Measurements from ENCODE around the gene IRF2BP2. TPM values are rescaled to one million over a fixed set of nuclear protein-coding genes. Genes with fewer than 3 reads are reported as not detected.
A peak's percentile ranks its signal among the peaks of the same experiment; 100 is the strongest.

The IRF2BP2 gene
- 53.1 and 60.9 TPM in 2 replicates for total RNA-seq

- H3K4me3 ChIP-seq (ENCODE audit: low read depth, low read length) = peak within 1 kb of the TSS; percentile 84
- no peak for TF ChIP-seq CTCF (IDR thresholded peaks at IDR 0.05; ENCODE audit: insufficient read depth, low read depth, low read length)
- peak; percentile 84 for DNase-seq (ENCODE audit: low read depth)
Measured at GRCh38 chr1:234610061-234610665, at the start of gene IRF2BP2. IRF2BP2 (minus strand) TSS chr1:234610178; CDS start chr1:234609494, 684 bp downstream.

DNA sequence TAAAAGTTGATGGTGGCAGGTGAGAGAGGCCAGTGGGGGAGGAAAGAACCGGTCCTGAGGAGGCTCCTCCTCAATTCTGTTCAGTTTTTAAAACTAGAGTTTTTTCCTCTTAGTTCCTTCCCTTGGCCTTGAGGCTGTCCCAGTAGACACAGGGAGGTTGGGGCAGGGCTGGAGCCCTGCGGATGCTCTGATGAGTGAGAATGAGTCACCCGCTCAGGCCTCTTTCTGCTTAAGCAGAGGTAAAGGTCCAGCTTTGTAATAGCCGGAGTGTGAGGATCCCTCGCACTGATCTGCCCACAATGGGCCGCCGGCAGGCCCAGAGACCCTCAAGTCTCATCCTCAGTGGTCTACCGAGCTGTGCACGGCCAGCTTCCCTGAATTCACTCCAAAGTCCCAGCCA is 49.6 kb upstream of the IRF2BP2 start:
- no peak overlapping the region for H3K4me3 ChIP-seq (ENCODE audit: low read depth, low read length)
- TF ChIP-seq CTCF (IDR thresholded peaks at IDR 0.05; ENCODE audit: insufficient read depth, low read depth, low read length) = no peak
- peak; percentile 57 for DNase-seq (ENCODE audit: low read depth)

DNA sequence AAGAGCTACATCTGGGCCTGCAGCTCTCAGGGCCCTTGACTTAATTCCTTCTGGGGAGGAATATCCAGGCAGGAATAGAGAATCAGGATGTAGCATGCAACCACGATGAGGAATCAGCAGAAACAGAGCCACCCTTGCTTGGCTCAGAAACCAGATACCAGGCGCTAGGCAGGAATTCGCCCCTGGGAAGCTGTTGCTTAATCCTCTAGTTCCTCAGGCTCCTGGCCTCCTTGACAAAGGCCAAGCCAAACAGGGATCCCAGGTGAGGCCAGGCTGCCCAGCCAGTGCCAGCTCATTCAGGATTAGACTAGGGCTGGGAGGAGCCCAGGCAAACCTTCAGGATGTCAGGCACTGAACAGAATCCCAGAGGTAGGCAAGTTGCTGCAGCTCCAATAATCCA is 48.2 kb upstream of the IRF2BP2 start:
- DNase-seq (ENCODE audit: low read depth) = peak; percentile 48
- no peak for TF ChIP-seq CTCF (IDR thresholded peaks at IDR 0.05; ENCODE audit: insufficient read depth, low read depth, low read length)
- no peak overlapping the region for H3K4me3 ChIP-seq (ENCODE audit: low read depth, low read length)

DNA sequence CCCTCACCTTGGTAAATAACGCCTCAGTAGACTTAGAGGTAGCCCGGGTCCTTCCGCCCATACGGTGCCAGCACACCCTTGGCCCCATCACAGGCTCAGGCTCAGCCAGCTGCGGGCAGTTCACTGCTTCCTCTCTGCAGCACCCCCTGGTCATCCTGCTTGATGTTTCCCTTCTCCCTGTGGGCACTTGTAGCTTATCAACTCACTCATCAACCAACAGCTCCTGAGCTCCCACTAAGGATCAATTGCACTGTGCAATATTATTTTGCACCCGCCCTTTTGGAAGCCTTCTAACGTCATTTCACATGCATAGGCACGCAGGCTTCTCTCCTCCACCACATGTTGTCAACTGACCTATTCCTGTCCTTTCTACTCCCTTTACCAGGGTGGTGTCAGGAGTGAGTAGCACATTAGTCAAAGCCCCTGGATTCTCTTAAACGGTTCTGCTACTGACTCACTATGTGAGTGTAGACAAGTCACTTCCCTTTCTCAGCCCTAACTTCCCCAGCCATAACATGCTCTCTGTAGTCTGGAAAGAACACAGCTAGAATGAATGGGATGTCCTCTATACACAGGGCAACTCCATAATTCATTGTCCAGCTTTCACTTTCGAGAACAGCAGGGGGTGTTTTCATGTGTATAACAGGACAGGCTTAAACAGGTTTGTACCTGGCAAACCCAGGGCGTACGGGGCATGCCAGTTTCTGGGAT is 47.1 kb upstream of the IRF2BP2 start:
- peak; percentile 8 for TF ChIP-seq CTCF (IDR thresholded peaks at IDR 0.05; ENCODE audit: insufficient read depth, low read depth, low read length)
- no peak overlapping the region for H3K4me3 ChIP-seq (ENCODE audit: low read depth, low read length)
- peak; percentile 84 for DNase-seq (ENCODE audit: low read depth)

DNA sequence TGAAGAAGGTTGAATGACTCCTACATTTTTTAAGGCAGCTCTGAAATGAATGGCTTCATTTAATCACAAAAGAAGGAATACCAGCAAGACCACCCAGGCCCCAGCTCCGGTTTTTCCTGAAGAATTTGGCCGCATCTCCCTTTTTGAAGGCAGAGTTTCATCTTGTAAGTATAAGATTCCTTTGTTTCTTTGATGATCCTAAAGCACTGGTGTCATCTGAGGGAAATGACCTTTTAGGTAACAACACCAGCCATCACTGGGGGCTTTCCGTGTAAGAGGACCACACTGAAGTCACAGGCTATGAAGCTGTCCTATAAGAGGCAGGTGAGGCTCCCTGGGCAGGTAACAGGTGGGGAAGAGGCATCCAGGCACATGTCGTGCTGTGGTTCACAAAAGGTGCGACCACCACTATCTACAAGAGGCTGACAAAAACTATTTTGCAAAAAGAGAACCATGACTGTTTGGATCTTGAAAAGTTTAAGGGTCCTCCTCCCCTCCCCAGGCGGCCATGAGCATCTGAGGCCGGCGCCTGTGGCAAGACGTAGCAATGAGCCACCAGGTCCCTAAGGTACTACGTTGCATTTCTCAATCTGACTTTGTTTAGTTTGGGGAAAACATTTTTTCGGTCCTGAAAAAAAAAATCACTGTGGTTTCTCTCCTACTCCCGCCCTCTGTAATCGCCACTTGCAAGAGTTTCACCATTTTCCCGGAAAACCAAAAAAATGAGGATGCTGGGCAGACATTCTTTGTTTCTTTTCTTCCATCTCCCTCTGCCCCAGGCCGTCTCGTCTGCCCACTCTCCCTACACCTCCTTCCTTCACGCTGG is 46.3 kb upstream of the IRF2BP2 start:
- TF ChIP-seq CTCF (IDR thresholded peaks at IDR 0.05; ENCODE audit: insufficient read depth, low read depth, low read length) = no peak
- DNase-seq (ENCODE audit: low read depth) = peak; percentile 16
- no peak overlapping the region for H3K4me3 ChIP-seq (ENCODE audit: low read depth, low read length)

DNA sequence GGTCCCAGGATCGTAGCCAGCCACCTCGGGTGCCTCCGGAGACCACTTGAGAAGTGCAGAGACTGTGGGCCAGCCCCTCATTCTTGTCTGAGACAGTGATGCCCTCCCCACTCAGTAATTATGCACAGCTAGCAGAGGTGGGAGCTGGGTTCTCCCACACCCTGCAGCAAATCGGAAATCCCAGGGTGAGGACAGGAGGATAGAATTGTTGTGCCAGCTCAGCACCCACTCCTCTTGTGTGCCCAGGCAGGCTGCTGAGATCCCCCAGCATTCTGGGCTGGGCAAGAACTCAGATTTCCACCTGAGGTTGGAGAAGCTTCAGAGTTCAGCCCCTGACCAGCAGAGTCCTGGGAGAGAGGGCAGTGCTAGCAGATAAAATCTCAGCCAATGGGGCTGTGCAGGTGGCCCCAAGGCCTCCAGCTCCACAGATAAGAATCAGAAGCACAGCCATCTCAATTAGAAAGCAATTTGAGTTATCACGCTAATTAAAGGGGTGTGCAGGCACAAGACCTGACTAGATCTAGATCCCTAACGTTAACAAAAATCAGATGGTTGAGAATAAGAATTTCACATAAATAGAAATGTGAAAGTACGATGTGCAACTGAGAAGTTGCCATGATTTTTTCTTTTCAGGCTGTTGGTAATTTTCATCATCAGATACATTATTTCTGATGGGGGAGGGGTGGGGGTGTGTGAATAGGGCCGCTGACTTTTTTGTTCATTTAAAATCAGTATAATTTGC is 45.5 kb upstream of the IRF2BP2 start:
- TF ChIP-seq CTCF (IDR thresholded peaks at IDR 0.05; ENCODE audit: insufficient read depth, low read depth, low read length) = no peak
- no peak for DNase-seq (ENCODE audit: low read depth)
- H3K4me3 ChIP-seq (ENCODE audit: low read depth, low read length) = no peak overlapping the region
